Esophagus squamous epithelium (tissue), 5 donors: ENCODE results near the gene PHLPP1. TPM values are rescaled to one million over a fixed set of nuclear protein-coding genes. Genes with fewer than 3 reads are reported as not detected.

Source experiments
- DNase-seq: peaks from one replicate; lab custom pipeline; 2025; lab: John Stamatoyannopoulos, UW
- H3K27ac ChIP-seq, 4 donors: fragments of 200-600 bp; sonication (generic); one replicate each; pipeline ENCODE4 v1.5.1; 2016 to 2019; ENCODE audit warnings: mild to moderate bottlenecking in 1 of 4
- H3K27me3 ChIP-seq, 4 donors: fragments of 200-600 bp; sonication (generic); 1 replicate in 3 of 4; 2 replicates in 1 of 4; pipeline versions ENCODE4 v1.5.1 to v1.6.0; 2017 to 2021; ENCODE audit warnings: antibody characterized with exemption in 1 of 4
- H3K36me3 ChIP-seq, 3 donors: fragments of 200-600 bp; sonication (generic); one replicate each; pipeline ENCODE4 v1.5.1; 2016 to 2019
- H3K4me1 ChIP-seq, 3 donors: fragments of 200-600 bp; sonication (generic); one replicate each; pipeline ENCODE4 v1.5.1; 2017 to 2019
- H3K4me3 ChIP-seq, 4 donors: fragments of 200-600 bp; sonication (generic); 1 replicate in 3 of 4; 2 replicates in 1 of 4; pipeline ENCODE4 v1.5.1; 2016 to 2019; ENCODE audit warnings: mild to moderate bottlenecking in 2 of 4, moderate library complexity in 1 of 4
- H3K9me3 ChIP-seq, 3 donors: fragments of 200-600 bp; sonication (generic); one replicate each; pipeline ENCODE4 v1.5.1; 2016 to 2019
- CTCF ChIP-seq, 6 experiments: fragments of 450-650 bp in 4 of 6; fragments of 200-600 bp in 2 of 6; sonication (generic) in 2 of 6; IDR thresholded peaks; one replicate each; pipeline ENCODE4 v1.5.1; 2016 to 2019; ENCODE audit warnings: antibody characterized with exemption in 6 of 6, mild to moderate bottlenecking in 4 of 6, moderate library complexity in 4 of 6
- POLR2A ChIP-seq, 4 donors: fragments of 450-650 bp; IDR thresholded peaks; one replicate each; pipeline ENCODE4 v1.6.1; 2017; ENCODE audit warnings: antibody characterized with exemption in 4 of 4, mild to moderate bottlenecking in 4 of 4, moderate library complexity in 3 of 4
- whole genome bisulfite sequencing, 2 donors: methylation state at CpG; one replicate each; pipeline ENCODE4 v1.1.5; 2018; 5-methylcytosine and 5-hydroxymethylcytosine counted together
- intact Hi-C: fragments of 100-400 bp; cut with DNase I; formaldehyde crosslinking; loops from one replicate; pipeline ENCODE4 v1.15.0; 2022
- total RNA-seq, 4 donors: library from RNA; depleted of rRNA; stranded (reverse); fragments of >200 nt; gene quantifications; one replicate each; pipeline ENCODE4 v1.1.0, GENCODE V29; 2016
- donor health status: DM: yes; HTN: yes; CAD: no.

Gene PHLPP1
- total RNA-seq, 4 donors from 2014 or later, result 10.1 to 16.6 (median 14.9) TPM

GRCh38 chr18:62682371-62682770 is 33.0 kb upstream of the PHLPP1 start:
- peaks cover 0 to 5% (median 4%) of the 10 kb centered on the region in 3 donors for H3K9me3 ChIP-seq
- intact Hi-C loops, result no loop called here
- no peaks in the 10 kb centered on the region for H3K27me3 ChIP-seq
- no peak for DNase-seq
- no peak for TF ChIP-seq CTCF (IDR thresholded peaks at IDR 0.05)
- no peak for TF ChIP-seq POLR2A (IDR thresholded peaks at IDR 0.05)
- no peak overlapping the region for H3K4me3 ChIP-seq
- H3K36me3 ChIP-seq, result no peaks in the 10 kb centered on the region
- H3K4me1 ChIP-seq, result no peaks in the 10 kb centered on the region
- WGBS, 2 donors, result 75 to 84% methylated on average over 4 of the region's 4 CpGs
- H3K27ac ChIP-seq, result no peak overlapping the region

GRCh38 chr18:62683935-62684334 is 31.4 kb upstream of the PHLPP1 start:
- no peaks in the 10 kb centered on the region for H3K27me3 ChIP-seq

GRCh38 chr18:62688743-62689317 is 26.5 kb upstream of the PHLPP1 start:
- Histone ChIP-seq H3K9me3 (peaks cover 0 to 27% (median 10%) of the 10 kb centered on the region in 3 donors), H3K27me3 (no peaks in the 10 kb centered on the region), H3K27ac (no peak overlapping the region), H3K36me3 (no peaks in the 10 kb centered on the region), H3K4me1 (peaks cover 0 to 3% (median 0%) of the 10 kb centered on the region in 3 donors), H3K4me3 (no peak overlapping the region)
- intact Hi-C loops, result no loop called here
- WGBS, 2 donors, result 89 to 94% methylated on average over 7 of the region's 7 CpGs
- TF ChIP-seq CTCF (IDR thresholded peaks at IDR 0.05), result no peak
- no peak for TF ChIP-seq POLR2A (IDR thresholded peaks at IDR 0.05)
- no peak for DNase-seq

More at GRCh38 chr18:62683935-62684334, 31.4 kb upstream of the PHLPP1 start:
- no peak overlapping the region for H3K4me3 ChIP-seq
- H3K27ac ChIP-seq, result no peak overlapping the region
- WGBS, 2 donors, result 72% methylated on average over 4 of the region's 4 CpGs
- DNase-seq, result no peak
- no peaks in the 10 kb centered on the region for H3K36me3 ChIP-seq
- no peaks in the 10 kb centered on the region for H3K4me1 ChIP-seq
- intact Hi-C loops, result no loop called here
- peaks cover 0 to 20% (median 10%) of the 10 kb centered on the region in 3 donors for H3K9me3 ChIP-seq
- no peak for TF ChIP-seq CTCF (IDR thresholded peaks at IDR 0.05)
- no peak for TF ChIP-seq POLR2A (IDR thresholded peaks at IDR 0.05)

GRCh38 chr18:62690236-62690815 is 25.0 kb upstream of the PHLPP1 start:
- Histone ChIP-seq H3K27me3 (no peaks in the 10 kb centered on the region), H3K4me1 (peaks cover 0 to 3% (median 0%) of the 10 kb centered on the region in 3 donors), H3K4me3 (peak overlapping the region in 1 of 4 donors; percentile 17), H3K9me3 (peaks cover 0 to 27% (median 10%) of the 10 kb centered on the region in 3 donors), H3K27ac (no peak overlapping the region), H3K36me3 (no peaks in the 10 kb centered on the region)
- intact Hi-C loops, result no loop called here
- TF ChIP-seq CTCF (IDR thresholded peaks at IDR 0.05), result no peak
- WGBS, 2 donors, result 61 to 71% methylated on average over 6 of the region's 6 CpGs
- no peak for DNase-seq

GRCh38 chr18:62693659-62694058 is 21.7 kb upstream of the PHLPP1 start:
- Histone ChIP-seq H3K27ac (no peak overlapping the region), H3K4me3 (no peak overlapping the region), H3K4me1 (peaks cover 0 to 3% (median 0%) of the 10 kb centered on the region in 3 donors), H3K9me3 (peaks cover 0 to 10% (median 0%) of the 10 kb centered on the region in 3 donors), H3K27me3 (no peaks in the 10 kb centered on the region), H3K36me3 (no peaks in the 10 kb centered on the region)
- intact Hi-C loops, result no loop called here
- TF ChIP-seq POLR2A (IDR thresholded peaks at IDR 0.05) (no peak), CTCF (IDR thresholded peaks at IDR 0.05) (no peak)
- DNase-seq, result no peak
- WGBS, 2 donors, result 36 to 38% methylated on average over 1 of the region's 1 CpG
